ENCODE data around the gene AHCTF1. TPM values are rescaled to one million over a fixed set of nuclear protein-coding genes. Genes with fewer than 3 reads are reported as not detected.

The AHCTF1 gene
- total and polyA plus RNA-seq, 9 of the 15 experiments (the other 6 are each of a cell fraction or from before 2014, with no cell fraction given), result 9.4 to 102 (median 47.6) TPM

GRCh38 chr1:246931549-246932365 lies at the start of gene AHCTF1 (continued):
- peak; percentile 73 for TF ChIP-seq ZBTB40 (IDR thresholded peaks at IDR 0.05)
- no peak for TF ChIP-seq ZBTB40 (CRISPR knock-in tag; IDR thresholded peaks at IDR 0.05)
- TF ChIP-seq ZNF239 (CRISPR knock-in tag; IDR thresholded peaks at IDR 0.05), result peak; percentile 16; the same call in 1 of the 2 replicates
- peak; percentile 87 for TF ChIP-seq FUS (optimal IDR thresholded peaks at IDR 0.05; ENCODE audit: low read depth, low read length)
- TF ChIP-seq CTBP1 (IDR thresholded peaks at IDR 0.05; ENCODE audit: borderline replicate concordance), result peak; percentile 78
- TF ChIP-seq ETV1 (tag; conservative IDR thresholded peaks at IDR 0.05; ENCODE audit: low read depth), result peak; percentile 95
- no peak for TF ChIP-seq ZNF778 (CRISPR knock-in tag; IDR thresholded peaks at IDR 0.05)
- TF ChIP-seq TGIF2 (CRISPR knock-in tag; IDR thresholded peaks at IDR 0.05), result no peak
- no peak; the same call in 1 of the 2 replicates for TF ChIP-seq GTF2F1 (IDR thresholded peaks at IDR 0.05; ENCODE audit: low read depth, low read length)
- no peak for TF ChIP-seq SP2 (IDR thresholded peaks at IDR 0.05; ENCODE audit: extremely low read depth, low read depth, low read length, poor library complexity, severe bottlenecking)
- peak; percentile 42 for TF ChIP-seq C11orf30 (IDR thresholded peaks at IDR 0.05; ENCODE audit: low read depth)
- TF ChIP-seq, protein P1, sequence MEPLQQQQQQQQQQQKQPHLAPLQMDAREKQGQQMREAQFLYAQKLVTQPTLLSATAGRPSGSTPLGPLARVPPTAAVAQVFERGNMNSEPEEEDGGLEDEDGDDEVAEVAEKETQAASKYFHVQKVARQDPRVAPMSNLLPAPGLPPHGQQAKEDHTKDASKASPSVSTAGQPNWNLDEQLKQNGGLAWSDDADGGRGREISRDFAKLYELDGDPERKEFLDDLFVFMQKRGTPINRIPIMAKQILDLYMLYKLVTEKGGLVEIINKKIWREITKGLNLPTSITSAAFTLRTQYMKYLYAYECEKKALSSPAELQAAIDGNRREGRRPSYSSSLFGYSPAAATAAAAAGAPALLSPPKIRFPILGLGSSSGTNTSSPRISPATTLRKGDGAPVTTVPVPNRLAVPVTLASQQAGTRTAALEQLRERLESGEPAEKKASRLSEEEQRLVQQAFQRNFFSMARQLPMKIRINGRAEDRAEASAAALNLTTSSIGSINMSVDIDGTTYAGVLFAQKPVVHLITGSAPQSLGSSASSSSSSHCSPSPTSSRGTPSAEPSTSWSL (CRISPR knock-in tag; IDR thresholded peaks at IDR 0.05; ENCODE audit: borderline replicate concordance), result 0 out of 2 replicates have a peak, but pooled peaks have one; percentile 63
- TF ChIP-seq ZKSCAN8 (CRISPR knock-in tag; IDR thresholded peaks at IDR 0.05), result no peak
- TF ChIP-seq RBM22 (IDR thresholded peaks at IDR 0.05; ENCODE audit: low read depth, low read length, poor library complexity, severe bottlenecking), result peak; percentile 92
- peak; percentile 29 for TF ChIP-seq CHD1 (IDR thresholded peaks at IDR 0.05; ENCODE audit: low read length)
- peak; percentile 98 for TF ChIP-seq POLR2A (conservative IDR thresholded peaks at IDR 0.05)

Data from K562 (cell line).